Dendritic cell treated with granulocyte-macrophage colony-stimulating factor and Interleukin-4, amounts not matched to agents 40 ng/mL and 50 ng/mL, for 4 days (primary cell): Measurements from ENCODE around the gene MUC20.
"Not testable (repeated sequence)": the region's sequence is repeated elsewhere in the genome, so short reads cannot be mapped to it uniquely, and the experiment has no call there.

Experiments
- H3K27ac Mint-ChIP-seq: one replicate; pipeline ENCODE4 v1.8.0; 2022; ENCODE audit warnings: mild to moderate bottlenecking, mixed read lengths
- H3K27me3 Mint-ChIP-seq: one replicate; pipeline ENCODE4 v1.8.0; 2022; ENCODE audit warnings: mild to moderate bottlenecking, mixed read lengths
- H3K36me3 Mint-ChIP-seq: one replicate; pipeline ENCODE4 v1.8.0; 2022; ENCODE audit warnings: low read depth, mixed read lengths
- H3K4me1 Mint-ChIP-seq: one replicate; pipeline ENCODE4 v1.8.0; 2022; ENCODE audit warnings: low read depth, mixed read lengths
- H3K4me3 Mint-ChIP-seq: one replicate; pipeline ENCODE4 v1.8.0; 2022; ENCODE audit warnings: mild to moderate bottlenecking, moderate library complexity, mixed read lengths
- H3K9me3 Mint-ChIP-seq: one replicate; pipeline ENCODE4 v1.8.0; 2022; ENCODE audit warnings: mixed read lengths
- intact Hi-C: fragments of 100-400 bp; cut with micrococcal nuclease; formaldehyde crosslinking; loops from one replicate; pipeline ENCODE4 v1.15.0; 2022

Gene MUC20

GRCh38 chr3:195711813-195712534 lies 8.8 kb upstream of the MUC20 start:
- H3K4me1 Mint-ChIP-seq, result peaks cover 5% of the 10 kb centered on the region
- no peaks in the 10 kb centered on the region for H3K27me3 Mint-ChIP-seq
- H3K36me3 Mint-ChIP-seq, result peaks cover 73% of the 10 kb centered on the region
- no peak overlapping the region for H3K27ac Mint-ChIP-seq
- no peaks in the 10 kb centered on the region for H3K9me3 Mint-ChIP-seq
- no peak overlapping the region for H3K4me3 Mint-ChIP-seq
- intact Hi-C loops, result no loop called here

- intact Hi-C loops, H3K4me1 Mint-ChIP-seq, H3K9me3 Mint-ChIP-seq, H3K27me3 Mint-ChIP-seq, H3K4me3 Mint-ChIP-seq, H3K27ac Mint-ChIP-seq: not testable (repeated sequence)
- H3K36me3 Mint-ChIP-seq, result peaks cover 73% of the 10 kb centered on the region
These were observed 8.3 kb upstream of the MUC20 start for GRCh38 chr3:195712535-195712910.

GRCh38 chr3:195713150-195713549 lies 7.6 kb upstream of the MUC20 start:
- H3K4me1 Mint-ChIP-seq, H3K27me3 Mint-ChIP-seq, H3K27ac Mint-ChIP-seq, intact Hi-C loops, H3K9me3 Mint-ChIP-seq, H3K4me3 Mint-ChIP-seq: not testable (repeated sequence)
- H3K36me3 Mint-ChIP-seq, result peaks cover 69% of the 10 kb centered on the region

GRCh38 chr3:195714380-195715011 lies 6.3 kb upstream of the MUC20 start:
- Mint-ChIP-seq H3K27ac (no peak overlapping the region), H3K36me3 (peaks cover 55% of the 10 kb centered on the region), H3K4me3 (no peak overlapping the region), H3K9me3 (no peaks in the 10 kb centered on the region), H3K27me3 (peaks cover 4% of the 10 kb centered on the region), H3K4me1 (peaks cover 5% of the 10 kb centered on the region)
- intact Hi-C loops, result no loop called here

- Mint-ChIP-seq H3K4me3 (no peak overlapping the region), H3K36me3 (peaks cover 49% of the 10 kb centered on the region), H3K27me3 (peaks cover 4% of the 10 kb centered on the region), H3K9me3 (no peaks in the 10 kb centered on the region), H3K27ac (no peak overlapping the region), H3K4me1 (peaks cover 5% of the 10 kb centered on the region)
- intact Hi-C loops, result no loop called here
These were observed 5.6 kb upstream of the MUC20 start for GRCh38 chr3:195715134-195715533.

GRCh38 chr3:195715583-195716266 lies 5.1 kb upstream of the MUC20 start:
- H3K9me3 Mint-ChIP-seq, result no peaks in the 10 kb centered on the region
- H3K36me3 Mint-ChIP-seq, result peaks cover 43% of the 10 kb centered on the region
- H3K27ac Mint-ChIP-seq, result no peak overlapping the region
- H3K27me3 Mint-ChIP-seq, result peaks cover 4% of the 10 kb centered on the region
- no peak overlapping the region for H3K4me3 Mint-ChIP-seq
- intact Hi-C loops, result no loop called here
- H3K4me1 Mint-ChIP-seq, result peaks cover 5% of the 10 kb centered on the region

GRCh38 chr3:195717416-195717815 lies 3.4 kb upstream of the MUC20 start:
- H3K27me3 Mint-ChIP-seq, result peaks cover 4% of the 10 kb centered on the region
- H3K9me3 Mint-ChIP-seq, result no peaks in the 10 kb centered on the region
- H3K4me1 Mint-ChIP-seq, result peaks cover 5% of the 10 kb centered on the region
- intact Hi-C loops, result no loop called here
- no peak overlapping the region for H3K27ac Mint-ChIP-seq
- no peak overlapping the region for H3K4me3 Mint-ChIP-seq
- H3K36me3 Mint-ChIP-seq, result peaks cover 26% of the 10 kb centered on the region

- Mint-ChIP-seq H3K4me3 (no peak overlapping the region), H3K36me3 (peaks cover 24% of the 10 kb centered on the region), H3K27me3 (peaks cover 4% of the 10 kb centered on the region), H3K27ac (no peak overlapping the region), H3K9me3 (no peaks in the 10 kb centered on the region), H3K4me1 (peaks cover 5% of the 10 kb centered on the region)
- intact Hi-C loops, result no loop called here
These were observed 2.8 kb upstream of the MUC20 start for GRCh38 chr3:195717852-195718476.

- Mint-ChIP-seq H3K9me3 (no peaks in the 10 kb centered on the region), H3K4me1 (peaks cover 5% of the 10 kb centered on the region), H3K27me3 (peaks cover 4% of the 10 kb centered on the region), H3K27ac (no peak overlapping the region), H3K4me3 (no peak overlapping the region), H3K36me3 (peaks cover 24% of the 10 kb centered on the region)
- intact Hi-C loops, result no loop called here
These were observed 2.2 kb upstream of the MUC20 start for GRCh38 chr3:195718477-195718984.

- H3K4me1 Mint-ChIP-seq, H3K27me3 Mint-ChIP-seq, H3K27ac Mint-ChIP-seq, intact Hi-C loops, H3K4me3 Mint-ChIP-seq, H3K9me3 Mint-ChIP-seq: not testable (repeated sequence)
- peaks cover 14% of the 10 kb centered on the region for H3K36me3 Mint-ChIP-seq
These were observed 1.1 kb upstream of the MUC20 start for GRCh38 chr3:195719514-195720254.

GRCh38 chr3:195722139-195722995 lies 1.6 kb downstream of the MUC20 start:
- H3K27me3 Mint-ChIP-seq, H3K4me1 Mint-ChIP-seq, H3K9me3 Mint-ChIP-seq, H3K4me3 Mint-ChIP-seq, intact Hi-C loops, H3K36me3 Mint-ChIP-seq, H3K27ac Mint-ChIP-seq: not testable (repeated sequence)

GRCh38 chr3:195722996-195723345 lies 2.2 kb downstream of the MUC20 start:
- H3K9me3 Mint-ChIP-seq, H3K4me1 Mint-ChIP-seq, H3K27me3 Mint-ChIP-seq, intact Hi-C loops, H3K4me3 Mint-ChIP-seq, H3K27ac Mint-ChIP-seq, H3K36me3 Mint-ChIP-seq: not testable (repeated sequence)

GRCh38 chr3:195724363-195724762 lies 3.6 kb downstream of the MUC20 start:
- H3K9me3 Mint-ChIP-seq, H3K4me3 Mint-ChIP-seq, H3K27me3 Mint-ChIP-seq, intact Hi-C loops, H3K36me3 Mint-ChIP-seq, H3K27ac Mint-ChIP-seq, H3K4me1 Mint-ChIP-seq: not testable (repeated sequence)
